ENCODE results near the gene HARBI1. TPM values are rescaled to one million over a fixed set of nuclear protein-coding genes. Genes with fewer than 3 reads are reported as not detected.

Gene HARBI1
- total and polyA plus RNA-seq, 5 experiments from 2014 or later: 5.5 to 9.4 (median 7.7) TPM

- peaks cover 0 to 7% (median 1%) of the 10 kb centered on the region in 3 donors for H3K36me3 Mint-ChIP-seq
- H3K4me1 Mint-ChIP-seq: peaks cover 2 to 11% (median 6%) of the 10 kb centered on the region in 4 donors
- ATAC-seq: no peak
- H3K27me3 Mint-ChIP-seq: no peaks in the 10 kb centered on the region
- no peak overlapping the region for H3K27ac Mint-ChIP-seq
- POLR2A ChIA-PET: interaction anchor here (0.6 kb wide), 1 partner anchor 92 kb away, joined by 3 read pairs; no protein-coding TSS in a partner anchor
- H3K4me3 Mint-ChIP-seq: no peak overlapping the region
- DNase-seq: no peak
- H3K9me3 Mint-ChIP-seq: no peaks in the 10 kb centered on the region
Observed at GRCh38 chr11:46607516-46607915, 9.5 kb downstream of the HARBI1 start.

GRCh38 chr11:46604796-46605195, 12.2 kb downstream of the HARBI1 start:
- H3K4me1 Mint-ChIP-seq: peaks cover 0 to 4% (median under 1%) of the 10 kb centered on the region in 4 donors
- peaks cover 0 to 11% (median 1%) of the 10 kb centered on the region in 3 donors for H3K36me3 Mint-ChIP-seq
- H3K9me3 Mint-ChIP-seq: no peaks in the 10 kb centered on the region
- peak overlapping the region in 2 of 10 donors; percentile 17 to 73 for H3K27ac Mint-ChIP-seq
- POLR2A ChIA-PET: interaction anchor here (0.6 to 0.7 kb wide), 2 partner anchors 12 to 303 kb away, joined by 3 to 6 read pairs; partner anchors contain the start of gene HARBI1
- no peak overlapping the region for H3K4me3 Mint-ChIP-seq
- H3K27me3 Mint-ChIP-seq: no peaks in the 10 kb centered on the region
- ATAC-seq: no peak
- DNase-seq: no peak

- Mint-ChIP-seq H3K27ac (peak overlapping the region in 1 of 10 donors; percentile 26), H3K9me3 (no peaks in the 10 kb centered on the region), H3K27me3 (no peaks in the 10 kb centered on the region), H3K36me3 (peaks cover 0 to 11% (median 1%) of the 10 kb centered on the region in 3 donors), H3K4me3 (no peak overlapping the region), H3K4me1 (peaks cover 0 to 4% (median under 1%) of the 10 kb centered on the region in 4 donors)
- no peak for DNase-seq
- POLR2A ChIA-PET: no interaction called here
- ATAC-seq: no peak
Observed at GRCh38 chr11:46603704-46604308, 13.2 kb downstream of the HARBI1 start.

GRCh38 chr11:46601129-46601528, 15.9 kb downstream of the HARBI1 start:
- no peak overlapping the region for H3K4me3 Mint-ChIP-seq
- no peak overlapping the region for H3K27ac Mint-ChIP-seq
- ATAC-seq (no peak), DNase-seq (no peak)
- H3K27me3 Mint-ChIP-seq: no peaks in the 10 kb centered on the region
- peaks cover 0 to 4% (median 0%) of the 10 kb centered on the region in 4 donors for H3K4me1 Mint-ChIP-seq
- H3K36me3 Mint-ChIP-seq: peaks cover 0 to 11% (median 1%) of the 10 kb centered on the region in 3 donors
- POLR2A ChIA-PET: no interaction called here
- no peaks in the 10 kb centered on the region for H3K9me3 Mint-ChIP-seq

GRCh38 chr11:46600194-46600960, 16.6 kb downstream of the HARBI1 start:
- peaks cover 0 to 4% (median 0%) of the 10 kb centered on the region in 4 donors for H3K4me1 Mint-ChIP-seq
- DNase-seq (no peak), ATAC-seq (no peak)
- no peaks in the 10 kb centered on the region for H3K9me3 Mint-ChIP-seq
- peaks cover 0 to 11% (median 1%) of the 10 kb centered on the region in 3 donors for H3K36me3 Mint-ChIP-seq
- POLR2A ChIA-PET: no interaction called here
- H3K27me3 Mint-ChIP-seq: no peaks in the 10 kb centered on the region
- H3K4me3 Mint-ChIP-seq: no peak overlapping the region
- peak overlapping the region in 1 of 10 donors; percentile 17 for H3K27ac Mint-ChIP-seq

- ATAC-seq (no peak), DNase-seq (no peak)
- peaks cover 0 to 4% (median under 1%) of the 10 kb centered on the region in 4 donors for H3K4me1 Mint-ChIP-seq
- no peaks in the 10 kb centered on the region for H3K9me3 Mint-ChIP-seq
- POLR2A ChIA-PET: interaction anchor here (0.7 kb wide), 1 partner anchor 252 kb away, joined by 4 read pairs; no protein-coding TSS in a partner anchor
- no peak overlapping the region for H3K4me3 Mint-ChIP-seq
- H3K27me3 Mint-ChIP-seq: no peaks in the 10 kb centered on the region
- H3K36me3 Mint-ChIP-seq: peaks cover 0 to 11% (median 1%) of the 10 kb centered on the region in 3 donors
- peak overlapping the region in 1 of 10 donors; percentile 17 for H3K27ac Mint-ChIP-seq
Observed at GRCh38 chr11:46599340-46600193, 17.5 kb downstream of the HARBI1 start.

- Mint-ChIP-seq H3K36me3 (peaks cover 0 to 5% (median 0%) of the 10 kb centered on the region in 3 donors), H3K9me3 (no peaks in the 10 kb centered on the region), H3K27me3 (no peaks in the 10 kb centered on the region), H3K27ac (no peak overlapping the region), H3K4me1 (peaks cover 10 to 18% (median 15%) of the 10 kb centered on the region in 4 donors), H3K4me3 (no peak overlapping the region)
- no peak for DNase-seq
- POLR2A ChIA-PET: no interaction called here
- no peak for ATAC-seq
Observed at GRCh38 chr11:46597609-46598219, 19.3 kb downstream of the HARBI1 start.

- DNase-seq (no peak), ATAC-seq (no peak)
- POLR2A ChIA-PET: interaction anchor here (0.6 kb wide), 2 partner anchors 12 to 19 kb away, joined by 3 to 4 read pairs; no protein-coding TSS in a partner anchor
- Mint-ChIP-seq H3K27ac (no peak overlapping the region), H3K36me3 (peaks cover 0 to 3% (median 0%) of the 10 kb centered on the region in 3 donors), H3K4me3 (no peak overlapping the region), H3K27me3 (no peaks in the 10 kb centered on the region), H3K4me1 (peaks cover 13 to 24% (median 21%) of the 10 kb centered on the region in 4 donors), H3K9me3 (no peaks in the 10 kb centered on the region)
Observed at GRCh38 chr11:46597155-46597554, 19.9 kb downstream of the HARBI1 start.

- H3K36me3 Mint-ChIP-seq: peaks cover 0 to 5% (median 0%) of the 10 kb centered on the region in 3 donors
- H3K9me3 Mint-ChIP-seq: no peaks in the 10 kb centered on the region
- POLR2A ChIA-PET: interaction anchor here (1.5 to 3.1 kb wide), 4 partner anchors 17 to 102 kb away, joined by 3 to 30 read pairs (median 6); partner anchors contain the start of genes ATG13 and HARBI1
- no peak for ATAC-seq
- H3K27ac Mint-ChIP-seq: peak overlapping the region in 2 of 10 donors; percentile 95
- DNase-seq: no peak
- peak overlapping the region in 5 of 10 donors; percentile 95 to 99 (median 96) for H3K4me3 Mint-ChIP-seq
- no peaks in the 10 kb centered on the region for H3K27me3 Mint-ChIP-seq
- peaks cover 19 to 41% (median 38%) of the 10 kb centered on the region in 4 donors for H3K4me1 Mint-ChIP-seq
Observed at GRCh38 chr11:46594785-46595184, 22.2 kb downstream of the HARBI1 start.

GRCh38 chr11:46594374-46594700, 22.7 kb downstream of the HARBI1 start:
- DNase-seq (no peak), ATAC-seq (no peak)
- peak overlapping the region; percentile 93 to 99 (median 96) for H3K4me3 Mint-ChIP-seq
- no peaks in the 10 kb centered on the region for H3K27me3 Mint-ChIP-seq
- H3K9me3 Mint-ChIP-seq: no peaks in the 10 kb centered on the region
- POLR2A ChIA-PET: interaction anchor here (0.6 to 3.1 kb wide), 8 partner anchors 17 to 678 kb away, joined by 3 to 30 read pairs (median 3); partner anchors contain the start of genes ATG13 and HARBI1
- H3K4me1 Mint-ChIP-seq: peaks cover 19 to 44% (median 41%) of the 10 kb centered on the region in 4 donors
- peak overlapping the region; percentile 91 to 97 (median 96) for H3K27ac Mint-ChIP-seq
- peaks cover 0 to 6% (median 0%) of the 10 kb centered on the region in 3 donors for H3K36me3 Mint-ChIP-seq

GRCh38 chr11:46593550-46594373, 23.3 kb downstream of the HARBI1 start, which contains the start of gene AMBRA1:
TSS of gene AMBRA1 (minus strand) at chr11:46594023. CDS start at chr11:46548380, 45,643 bp downstream.
- POLR2A ChIA-PET: interaction anchor here (0.6 to 3.1 kb wide), 11 partner anchors 9 to 678 kb away, joined by 3 to 30 read pairs (median 3); partner anchors contain the start of genes ATG13 and HARBI1
- peaks cover 0 to 11% (median 0%) of the 10 kb centered on the region in 3 donors for H3K36me3 Mint-ChIP-seq
- H3K27ac Mint-ChIP-seq: peak within 1 kb of the TSS; percentile 91 to 97 (median 96)
- H3K9me3 Mint-ChIP-seq: no peaks in the 10 kb centered on the region
- peak within 1 kb of the TSS; percentile 93 to 99 (median 96) for H3K4me3 Mint-ChIP-seq
- DNase-seq (peak; percentile 53 to 87 (median 80)), ATAC-seq (peak; percentile 95 to 96)
- H3K4me1 Mint-ChIP-seq: peaks cover 22 to 50% (median 47%) of the 10 kb centered on the region in 4 donors
- H3K27me3 Mint-ChIP-seq: no peaks in the 10 kb centered on the region

All from naive thymus-derived CD8-positive, alpha-beta T cell (primary cell).